NCI-H2196 (cell line): Measurements from ENCODE around the gene LHFPL2.
A peak's percentile ranks its signal among the peaks of the same experiment; 100 is the strongest.

Experiments
- DNase-seq: peaks from one replicate; lab custom pipeline; 2025; ENCODE audit not compliant: unreplicated experiment; lab: John Stamatoyannopoulos, UW

The LHFPL2 gene

DNA sequence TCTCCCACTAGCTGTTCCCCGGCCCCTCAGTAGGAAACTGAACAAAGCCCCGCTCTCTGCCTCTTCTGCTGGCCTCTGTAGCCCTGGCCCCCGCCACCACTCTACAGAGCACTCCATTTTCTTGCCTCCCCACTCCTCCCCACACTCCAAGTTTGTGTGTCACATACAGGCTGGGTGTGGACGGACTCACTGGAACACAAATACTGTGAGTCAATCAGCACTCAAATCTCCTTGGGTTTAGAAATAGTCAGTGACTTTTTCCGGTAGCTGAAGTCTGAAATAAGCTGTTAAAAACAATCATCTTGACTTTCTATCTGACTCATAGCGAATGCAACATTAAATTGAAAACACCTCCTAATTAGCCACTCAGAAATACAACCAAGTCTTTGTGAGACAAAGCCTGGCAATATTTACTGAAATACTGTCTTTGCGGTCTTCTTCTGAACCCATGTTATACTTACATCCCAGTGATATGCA lies 122.5 kb downstream of the LHFPL2 start:
- DNase-seq = no peak

DNA sequence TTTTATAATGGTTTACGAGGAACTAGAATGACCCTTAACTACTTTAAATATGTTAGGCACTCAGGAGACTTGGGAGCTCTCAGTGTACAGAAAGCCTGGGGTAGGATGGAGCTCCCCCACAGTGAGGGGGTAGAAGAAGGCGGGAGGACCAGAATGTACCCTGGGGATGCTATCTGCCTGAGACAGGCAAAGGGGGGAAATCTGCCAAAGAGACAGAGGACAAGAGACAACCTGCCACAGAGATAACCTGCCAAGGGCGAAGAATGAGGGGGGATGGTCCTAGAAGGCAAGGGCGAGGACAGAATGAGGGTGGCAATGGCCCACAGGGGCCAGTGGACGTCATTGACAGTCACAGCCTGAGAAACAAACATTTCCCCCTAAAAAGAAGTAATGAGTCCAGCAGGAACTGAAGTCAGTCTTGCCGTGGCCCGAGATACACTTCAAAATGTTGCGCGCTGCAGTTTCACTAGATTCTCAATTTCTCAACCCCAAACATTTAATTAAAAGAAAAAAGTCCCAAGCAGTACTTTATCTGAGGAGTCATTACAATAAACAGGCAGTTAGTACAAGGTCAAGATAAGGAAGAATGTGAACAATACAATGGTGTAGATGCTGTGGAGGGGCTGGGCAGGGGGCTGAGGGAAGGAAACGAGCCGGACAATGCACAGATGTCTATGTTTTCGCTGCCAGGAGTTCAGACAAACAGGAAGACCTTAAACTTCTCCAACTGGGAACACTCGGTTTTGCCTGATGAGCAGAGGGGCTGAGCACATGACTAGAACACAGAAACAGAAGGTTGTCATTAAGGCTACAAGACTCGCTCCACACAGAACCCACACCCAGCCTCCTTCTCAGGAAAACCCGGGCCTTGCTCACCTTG lies 125.0 kb downstream of the LHFPL2 start:
- no peak for DNase-seq

- DNase-seq = no peak
Measured at GRCh38 chr5:78522476-78523260, 125.9 kb downstream of the LHFPL2 start.

DNA sequence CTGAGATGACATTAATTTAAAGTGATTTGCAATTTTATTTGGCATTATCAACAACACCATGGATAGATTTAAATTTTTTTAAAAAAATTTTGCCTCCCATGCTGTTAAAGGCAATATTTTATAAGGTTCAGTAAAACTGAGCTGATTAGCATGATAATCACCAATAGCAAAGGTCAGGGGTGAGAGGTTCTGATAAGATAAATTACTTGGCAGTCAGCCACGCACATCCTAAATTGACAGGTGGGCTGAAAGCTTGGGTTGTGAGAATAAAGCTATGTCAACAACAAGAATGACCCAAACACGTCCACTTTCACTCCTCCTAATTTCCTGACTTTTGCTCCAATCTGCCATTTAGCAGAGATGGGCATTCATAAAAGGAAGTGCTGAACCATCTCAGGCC lies 127.1 kb downstream of the LHFPL2 start:
- DNase-seq = no peak

DNA sequence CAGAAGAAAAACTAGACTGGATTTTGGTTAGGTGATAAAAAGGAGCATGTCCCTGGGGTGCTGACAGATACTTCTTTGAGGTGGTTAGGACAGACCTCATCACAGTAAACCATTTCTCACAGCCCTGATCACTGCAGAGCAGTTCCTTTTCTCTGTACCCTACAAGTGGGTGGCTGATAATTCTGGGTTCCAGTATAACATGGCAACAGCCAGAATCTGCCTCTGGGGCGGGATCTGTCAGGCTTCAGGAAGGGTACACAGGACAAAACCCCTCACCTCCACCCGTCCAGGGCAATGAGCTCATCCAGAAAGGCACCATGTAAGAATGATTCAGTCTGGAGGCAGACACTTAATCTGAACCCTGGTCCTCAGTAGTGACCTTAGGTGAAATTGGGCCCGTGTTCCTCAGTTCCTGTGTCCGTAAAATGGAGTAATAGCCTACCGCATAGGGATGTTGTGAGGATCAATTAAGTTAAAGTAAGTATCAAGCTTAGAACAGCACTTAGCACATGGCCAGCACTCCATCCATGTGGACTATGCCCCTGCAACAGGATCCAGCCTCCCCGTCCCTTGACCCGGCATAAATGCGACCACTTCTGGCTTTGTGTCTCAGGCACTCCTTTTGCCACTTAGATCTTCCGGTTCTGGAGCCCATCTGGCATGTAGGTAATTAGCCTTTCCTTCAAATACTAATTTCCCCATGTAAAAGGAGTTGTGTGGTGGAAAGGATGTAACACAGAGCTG lies 129.2 kb downstream of the LHFPL2 start:
- no peak for DNase-seq

DNA sequence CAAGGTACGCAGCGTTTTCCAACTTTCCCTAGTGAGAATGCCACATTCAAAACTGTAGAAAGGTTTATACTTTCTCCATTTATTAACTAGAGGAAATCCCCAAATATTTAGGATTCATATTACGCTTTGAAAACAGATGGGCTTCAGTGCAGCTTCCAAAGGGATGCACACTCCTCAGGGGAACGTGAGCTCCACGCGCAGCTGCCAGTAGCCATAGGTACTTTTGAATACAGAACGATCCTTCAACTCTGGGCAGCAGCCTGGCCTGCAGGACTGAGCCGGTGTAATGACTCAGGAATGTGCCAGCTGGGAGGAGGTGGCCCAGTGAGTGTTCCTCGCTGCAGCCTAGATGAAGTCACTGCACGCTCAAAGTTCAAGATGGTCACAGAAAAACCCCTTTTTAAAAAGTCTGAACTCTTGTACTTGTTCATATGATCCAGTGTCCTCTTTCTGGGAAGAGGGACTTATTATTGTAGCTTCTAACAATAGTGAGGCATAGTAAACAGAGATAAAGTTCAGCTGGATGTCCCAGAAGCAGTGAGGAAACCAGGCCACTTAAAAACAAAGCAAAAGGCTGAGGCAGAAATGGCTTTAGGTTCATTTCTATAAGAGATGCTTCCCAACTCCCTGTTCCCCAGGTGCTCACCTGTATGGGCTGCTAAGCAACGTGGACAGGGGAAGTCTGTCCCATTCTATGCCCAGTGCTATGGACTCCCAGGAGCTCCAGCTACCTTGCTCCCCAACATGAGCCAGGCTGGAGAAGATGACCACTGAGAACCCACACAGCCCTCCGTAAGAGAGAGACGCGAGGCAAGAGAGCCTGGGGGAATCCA lies 130.0 kb downstream of the LHFPL2 start:
- DNase-seq = peak; percentile 23

- no peak for DNase-seq
Measured at GRCh38 chr5:78515670-78516069, 132.9 kb downstream of the LHFPL2 start.

DNA sequence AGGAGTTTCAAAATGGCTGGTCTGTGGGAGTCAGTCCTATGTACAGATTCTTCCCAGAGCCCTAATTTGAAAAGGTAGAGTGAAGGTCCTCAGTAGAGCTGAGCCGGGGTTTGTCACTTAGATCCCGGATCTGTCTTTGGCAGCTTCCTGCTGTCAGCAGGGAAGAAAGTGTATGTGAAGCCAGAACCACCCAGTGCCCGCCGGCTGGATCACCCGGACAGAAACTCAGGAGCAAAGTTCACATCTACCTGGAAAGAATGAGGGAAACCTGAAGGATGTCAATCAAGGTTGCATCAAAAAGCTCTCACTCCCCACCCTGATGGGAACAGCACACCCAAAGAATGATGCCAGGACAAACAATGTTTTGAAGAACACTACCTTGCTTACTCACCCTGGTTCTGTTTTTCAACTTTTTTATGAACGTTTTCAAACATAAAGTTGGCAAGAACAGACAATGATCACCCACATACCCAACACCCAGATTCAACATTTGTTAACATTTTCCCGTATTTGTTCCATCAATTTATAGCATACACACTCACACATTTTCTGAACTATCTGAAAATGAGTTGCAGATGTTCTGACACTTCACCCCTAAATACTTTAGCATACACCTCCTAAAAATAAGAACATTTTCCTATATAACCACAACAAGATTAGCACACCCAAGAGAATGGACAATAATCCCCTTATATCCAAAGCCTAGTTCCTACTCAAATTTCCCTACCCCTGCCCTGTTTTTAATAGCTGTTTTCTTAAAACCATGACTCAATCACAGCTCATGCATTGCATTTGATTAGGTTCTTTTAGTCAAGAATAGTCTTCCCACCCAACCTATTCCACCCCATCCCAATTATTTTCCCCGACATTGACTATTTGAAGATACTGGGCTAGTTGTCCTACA lies 133.9 kb downstream of the LHFPL2 start:
- DNase-seq = no peak

DNA sequence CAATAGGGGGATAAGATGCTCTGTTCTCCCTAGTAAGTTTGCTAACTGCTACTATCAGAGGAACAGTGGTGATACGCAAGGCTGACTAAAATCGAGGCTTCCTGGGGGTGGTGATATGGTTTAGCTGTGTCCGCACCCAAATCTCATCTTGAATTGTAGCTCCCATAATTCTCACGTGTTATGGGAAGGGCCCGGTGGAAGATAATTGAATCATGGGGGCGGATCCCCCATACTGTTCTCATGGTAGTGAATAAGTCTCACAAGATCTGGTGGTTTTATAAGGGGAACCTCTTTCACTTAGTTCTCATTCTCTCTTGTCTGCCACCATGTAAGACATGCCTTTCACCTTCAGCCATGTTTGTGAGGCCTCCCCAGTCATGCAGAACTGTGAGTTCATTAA lies 135.1 kb downstream of the LHFPL2 start:
- no peak for DNase-seq

DNA sequence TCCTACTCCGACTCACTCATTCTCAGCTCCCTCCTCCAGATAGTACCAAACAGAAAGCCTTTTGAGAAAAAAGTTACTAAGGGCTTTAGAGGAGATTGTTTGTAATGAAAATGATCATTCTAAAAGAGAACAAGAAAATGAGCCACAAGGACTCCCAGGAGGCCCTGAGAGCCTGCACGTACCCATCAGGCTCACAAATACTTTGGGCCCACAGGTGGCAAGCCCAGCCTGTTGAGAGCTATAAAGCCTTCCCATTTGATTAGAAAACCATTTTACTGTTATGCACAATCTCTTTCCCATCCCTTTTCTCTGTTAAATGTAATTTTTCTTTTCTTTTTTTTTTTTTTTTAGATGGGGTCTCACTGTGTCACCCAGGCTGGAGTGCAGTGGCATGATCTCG lies 136.1 kb downstream of the LHFPL2 start:
- DNase-seq = no peak

- no peak for DNase-seq
Measured at GRCh38 chr5:78511121-78511906, 137.3 kb downstream of the LHFPL2 start.

DNA sequence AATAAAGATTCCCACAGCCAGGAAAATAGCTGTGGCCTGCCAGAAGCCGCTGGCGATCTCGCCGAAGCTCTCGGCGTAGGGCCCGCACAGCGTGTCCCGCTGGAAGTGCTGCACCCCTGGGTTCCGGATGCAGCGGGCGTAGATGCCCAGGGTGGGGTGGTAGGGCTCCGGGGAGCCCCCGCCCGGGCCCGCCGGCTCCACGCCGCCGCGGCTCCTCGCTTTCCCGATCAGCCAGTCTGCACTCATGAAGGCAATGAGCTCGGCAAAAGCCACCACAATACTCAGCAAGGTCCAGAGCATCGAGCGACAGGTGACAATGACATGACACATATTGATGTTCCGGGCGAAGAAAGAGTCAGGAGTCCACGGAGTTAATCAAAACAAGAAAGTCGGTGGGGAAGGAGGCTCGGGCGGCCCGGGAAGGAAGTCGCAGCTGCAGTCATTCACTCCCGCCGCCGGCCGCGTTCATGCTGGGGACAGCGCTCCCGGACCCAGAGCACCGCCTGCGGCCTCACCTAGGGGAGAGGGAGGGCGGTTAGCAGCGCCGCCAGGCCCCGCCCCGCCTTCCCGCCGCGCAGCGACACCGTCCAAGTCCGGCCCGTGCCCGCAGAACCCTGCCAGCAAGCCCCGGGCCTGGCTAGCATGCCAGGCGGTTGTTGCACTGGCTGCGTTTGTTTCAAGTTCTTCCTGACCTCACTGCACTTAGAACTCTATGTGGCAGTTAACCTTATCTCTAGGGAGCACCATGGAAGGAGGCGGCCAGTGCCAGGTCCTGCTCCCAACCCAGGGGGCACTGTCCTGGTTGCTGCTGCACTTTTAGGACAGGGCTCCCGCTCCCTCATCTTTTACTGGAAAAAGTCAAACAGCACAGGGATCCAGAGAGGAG lies 138.4 kb downstream of the LHFPL2 start:
- DNase-seq = no peak

- no peak for DNase-seq
Measured at GRCh38 chr5:78509145-78509865, 139.3 kb downstream of the LHFPL2 start.

DNA sequence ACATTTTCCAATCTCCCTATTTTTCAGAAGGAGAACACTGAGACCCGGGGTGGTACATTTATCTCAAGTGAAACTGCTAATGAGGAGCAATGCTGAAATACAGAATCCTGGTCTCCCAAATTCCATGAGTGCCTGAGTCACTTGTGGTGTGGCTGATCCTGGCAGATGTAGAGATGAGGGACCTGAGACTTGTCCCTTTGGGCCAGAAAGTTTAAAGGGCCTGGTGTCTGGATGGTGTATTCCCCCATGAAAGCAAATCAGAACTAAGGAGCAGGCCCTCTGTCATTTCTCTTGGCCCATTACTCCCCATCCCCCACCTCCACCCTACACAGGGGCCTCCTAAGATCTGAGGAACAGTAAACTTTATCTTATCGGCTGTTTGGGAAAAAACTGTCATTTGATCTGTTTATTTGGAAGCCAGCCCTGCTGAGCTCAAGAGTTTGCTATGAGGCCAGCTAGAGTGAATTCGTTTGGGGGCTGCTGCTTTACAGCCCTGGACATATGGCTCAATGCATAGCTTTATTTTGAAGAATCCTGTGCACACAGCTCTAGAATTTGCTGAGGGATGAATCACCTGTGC lies 140.3 kb downstream of the LHFPL2 start:
- DNase-seq = no peak

- DNase-seq = no peak
Measured at GRCh38 chr5:78507531-78507930, 141.0 kb downstream of the LHFPL2 start.

- no peak for DNase-seq
Measured at GRCh38 chr5:78506261-78507024, 142.1 kb downstream of the LHFPL2 start.
